Measurements from ENCODE around the gene ZMIZ1. TPM values are rescaled to one million over a fixed set of nuclear protein-coding genes. Genes with fewer than 3 reads are reported as not detected.

The ZMIZ1 gene
- total and polyA plus RNA-seq, 8 donors = 63.1 to 87.2 (median 76.8) TPM

DNA sequence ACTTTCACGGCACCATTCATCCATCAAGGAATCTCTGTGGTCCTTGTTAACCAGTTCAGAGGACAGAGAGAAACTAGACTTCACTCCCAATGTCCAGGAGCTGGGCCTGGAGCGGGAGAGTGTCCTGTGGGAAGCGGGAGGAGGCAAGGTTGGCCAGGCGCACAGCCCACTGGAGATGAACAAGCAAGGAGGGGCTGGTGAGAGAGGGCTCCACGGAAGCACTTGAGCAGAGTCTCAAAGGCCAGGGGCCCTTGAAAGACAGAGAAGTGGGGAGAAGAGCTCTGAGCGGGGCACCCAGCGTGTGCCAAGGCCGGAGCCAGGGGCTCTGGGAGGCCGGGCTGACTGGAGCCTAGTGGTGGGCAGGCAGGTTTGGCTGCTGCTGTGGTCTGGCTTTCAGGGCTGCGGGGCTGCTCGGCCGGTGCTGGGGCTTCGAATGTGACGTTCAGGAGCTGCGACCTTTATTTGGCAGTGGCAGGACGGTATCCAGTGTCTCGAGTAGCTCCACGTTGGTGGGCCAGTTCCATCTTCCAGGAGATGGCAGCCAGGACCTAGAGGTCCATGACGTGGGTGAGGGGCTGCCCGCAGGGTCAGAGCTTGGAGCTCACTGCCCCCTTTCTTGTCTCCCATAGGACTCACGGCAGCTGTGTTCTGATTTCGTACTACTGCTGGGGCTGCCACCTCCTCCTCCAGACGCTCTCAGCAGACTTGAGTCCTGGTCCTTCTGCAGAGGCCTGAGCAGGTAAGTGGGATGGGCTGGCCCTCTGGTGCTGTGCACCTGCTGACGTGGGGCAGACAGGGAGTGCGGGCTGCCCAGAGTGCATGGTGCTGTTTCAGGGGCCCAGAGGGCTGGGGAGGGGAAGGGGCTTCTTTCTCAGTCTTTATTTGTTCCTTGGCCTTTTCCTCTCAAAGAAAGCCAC, 49.8 kb downstream of the ZMIZ1 start:
- peak in 1 of 4 donors; percentile 77 for DNase-seq
- Histone ChIP-seq H3K36me3 (peaks cover 0 to 47% of the 10 kb centered on the region in 2 donors), H3K27ac (no peak overlapping the region), H3K9me3 (no peaks in the 10 kb centered on the region), H3K4me1 (peaks cover 20 to 45% of the 10 kb centered on the region in 2 donors), H3K27me3 (no peaks in the 10 kb centered on the region), H3K4me3 (no peak overlapping the region)
- peak; percentile 60 for ATAC-seq
- intact Hi-C loops (cut with DNase I) = no loop called here
- TF ChIP-seq, protein P1, sequence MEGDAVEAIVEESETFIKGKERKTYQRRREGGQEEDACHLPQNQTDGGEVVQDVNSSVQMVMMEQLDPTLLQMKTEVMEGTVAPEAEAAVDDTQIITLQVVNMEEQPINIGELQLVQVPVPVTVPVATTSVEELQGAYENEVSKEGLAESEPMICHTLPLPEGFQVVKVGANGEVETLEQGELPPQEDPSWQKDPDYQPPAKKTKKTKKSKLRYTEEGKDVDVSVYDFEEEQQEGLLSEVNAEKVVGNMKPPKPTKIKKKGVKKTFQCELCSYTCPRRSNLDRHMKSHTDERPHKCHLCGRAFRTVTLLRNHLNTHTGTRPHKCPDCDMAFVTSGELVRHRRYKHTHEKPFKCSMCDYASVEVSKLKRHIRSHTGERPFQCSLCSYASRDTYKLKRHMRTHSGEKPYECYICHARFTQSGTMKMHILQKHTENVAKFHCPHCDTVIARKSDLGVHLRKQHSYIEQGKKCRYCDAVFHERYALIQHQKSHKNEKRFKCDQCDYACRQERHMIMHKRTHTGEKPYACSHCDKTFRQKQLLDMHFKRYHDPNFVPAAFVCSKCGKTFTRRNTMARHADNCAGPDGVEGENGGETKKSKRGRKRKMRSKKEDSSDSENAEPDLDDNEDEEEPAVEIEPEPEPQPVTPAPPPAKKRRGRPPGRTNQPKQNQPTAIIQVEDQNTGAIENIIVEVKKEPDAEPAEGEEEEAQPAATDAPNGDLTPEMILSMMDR (IDR thresholded peaks at IDR 0.05) = no peak

GRCh38 chr10:79119306-79119705, 50.5 kb downstream of the ZMIZ1 start:
- H3K27ac ChIP-seq = no peak overlapping the region
- intact Hi-C loops (cut with DNase I) = no loop called here

GRCh38 chr10:79123547-79123963, 54.8 kb downstream of the ZMIZ1 start:
- Histone ChIP-seq H3K4me3 (no peak overlapping the region), H3K4me1 (peaks cover 17 to 45% of the 10 kb centered on the region in 2 donors), H3K36me3 (peaks cover 0 to 72% of the 10 kb centered on the region in 2 donors), H3K27ac (no peak overlapping the region), H3K9me3 (no peaks in the 10 kb centered on the region), H3K27me3 (no peaks in the 10 kb centered on the region)
- ATAC-seq = no peak
- intact Hi-C loops (cut with DNase I) = no loop called here
- no peak for DNase-seq
- TF ChIP-seq, protein P1 (IDR thresholded peaks at IDR 0.05) = no peak

More at GRCh38 chr10:79119306-79119705, 50.5 kb downstream of the ZMIZ1 start:
- Histone ChIP-seq H3K9me3 (no peaks in the 10 kb centered on the region), H3K4me1 (peaks cover 20 to 39% of the 10 kb centered on the region in 2 donors), H3K36me3 (peaks cover 0 to 55% of the 10 kb centered on the region in 2 donors), H3K4me3 (no peak overlapping the region), H3K27me3 (no peaks in the 10 kb centered on the region)
- no peak for ATAC-seq
- no peak for DNase-seq
- TF ChIP-seq, protein P1 (IDR thresholded peaks at IDR 0.05) = no peak

DNA sequence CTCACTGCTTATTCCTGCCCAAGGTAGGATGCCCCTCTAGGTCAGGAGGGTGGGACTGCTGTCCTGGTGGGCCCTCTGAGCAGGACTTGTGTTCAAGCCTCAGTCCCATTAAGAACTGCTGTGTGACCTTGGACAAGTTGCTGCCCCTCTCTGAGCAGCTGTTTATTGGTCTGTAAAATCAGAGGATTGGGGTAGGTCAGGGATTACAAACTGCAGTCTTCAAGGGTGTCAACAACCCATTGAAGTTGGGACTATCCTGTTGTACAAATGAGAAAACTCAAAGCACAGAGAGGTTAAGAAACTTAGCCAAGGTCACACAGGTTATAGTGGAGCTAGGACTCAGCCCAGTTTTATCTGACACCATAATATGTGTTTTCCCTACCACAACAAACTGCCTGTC, 55.3 kb downstream of the ZMIZ1 start:
- intact Hi-C loops (cut with DNase I) = no loop called here
- Histone ChIP-seq H3K9me3 (no peaks in the 10 kb centered on the region), H3K27ac (no peak overlapping the region), H3K27me3 (no peaks in the 10 kb centered on the region), H3K4me3 (no peak overlapping the region), H3K36me3 (peaks cover 0 to 70% of the 10 kb centered on the region in 2 donors), H3K4me1 (peaks cover 20 to 45% of the 10 kb centered on the region in 2 donors)
- ATAC-seq = no peak
- TF ChIP-seq, protein P1 (IDR thresholded peaks at IDR 0.05) = no peak
- no peak for DNase-seq

DNA sequence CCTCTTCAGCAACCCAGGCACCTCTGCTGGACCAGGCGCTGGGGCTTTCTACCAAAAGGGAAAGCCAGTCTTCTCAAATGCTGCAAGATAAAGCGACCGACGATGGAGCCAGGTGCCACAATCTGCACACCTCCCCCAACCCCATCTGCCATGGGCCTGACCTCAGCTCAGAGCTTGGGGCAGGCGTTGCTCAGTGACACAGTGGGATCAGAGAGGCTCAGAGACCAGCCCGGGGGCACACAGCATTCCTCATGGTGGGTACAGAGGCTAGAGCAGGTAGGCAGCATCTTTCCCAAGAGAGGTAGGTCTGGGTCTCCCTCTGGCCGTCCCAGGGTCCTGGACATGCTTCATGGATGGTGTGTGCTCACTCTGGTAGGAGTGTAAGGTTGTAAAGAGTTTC, 56.3 kb downstream of the ZMIZ1 start:
- Histone ChIP-seq H3K4me3 (no peak overlapping the region), H3K4me1 (peaks cover 29 to 53% of the 10 kb centered on the region in 2 donors), H3K9me3 (no peaks in the 10 kb centered on the region), H3K27me3 (no peaks in the 10 kb centered on the region), H3K36me3 (peaks cover 0 to 60% of the 10 kb centered on the region in 2 donors), H3K27ac (no peak overlapping the region)
- intact Hi-C loops (cut with DNase I) = no loop called here
- TF ChIP-seq, protein P1 (IDR thresholded peaks at IDR 0.05) = no peak
- no peak for DNase-seq
- no peak for ATAC-seq

Data from left lung (tissue), 10 donors.